HG03175 (cell line): ENCODE data around the gene YARS1.

ENCODE experiments used
- ATAC-seq: cut with Tn5 transposase; IDR thresholded peaks from one replicate; pipeline ENCODE4 v1.9.1; 2021; ENCODE audit warnings: mild to moderate bottlenecking, moderate library complexity; ENCODE audit not compliant: unreplicated experiment

YARS1 gene

DNA sequence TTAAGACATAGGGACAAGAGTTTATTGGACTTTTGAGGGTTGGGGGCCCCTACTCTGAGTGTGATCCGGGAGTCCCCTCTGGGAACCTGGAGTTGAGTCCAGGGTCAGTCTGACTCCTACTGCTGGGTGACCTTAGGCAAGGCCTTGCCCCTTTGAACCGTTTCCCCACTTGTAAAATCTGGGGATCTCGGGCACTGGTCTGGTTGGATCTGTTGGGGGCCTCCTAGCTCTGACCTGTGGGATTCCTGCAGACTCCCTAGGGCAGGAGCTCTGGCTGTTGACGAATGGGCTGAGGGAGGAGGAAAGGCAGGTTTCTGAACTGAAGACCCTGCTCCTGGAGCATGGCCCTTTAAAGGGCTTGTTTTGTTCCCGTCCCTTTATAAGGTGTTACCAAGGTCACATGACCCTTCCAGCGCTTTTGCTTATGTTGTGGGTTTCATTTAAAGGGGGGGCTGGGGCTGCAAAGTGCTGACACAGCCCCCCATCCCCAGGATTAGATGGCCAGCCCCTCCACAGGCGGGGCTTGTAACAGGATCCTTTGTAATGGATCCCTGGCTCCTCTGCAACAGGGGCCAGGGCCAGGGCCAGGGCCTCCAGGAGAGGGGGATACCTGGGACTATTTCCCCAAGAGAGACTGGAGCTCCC lies 50.7 kb downstream of the YARS1 start:
- ATAC-seq: no peak

DNA sequence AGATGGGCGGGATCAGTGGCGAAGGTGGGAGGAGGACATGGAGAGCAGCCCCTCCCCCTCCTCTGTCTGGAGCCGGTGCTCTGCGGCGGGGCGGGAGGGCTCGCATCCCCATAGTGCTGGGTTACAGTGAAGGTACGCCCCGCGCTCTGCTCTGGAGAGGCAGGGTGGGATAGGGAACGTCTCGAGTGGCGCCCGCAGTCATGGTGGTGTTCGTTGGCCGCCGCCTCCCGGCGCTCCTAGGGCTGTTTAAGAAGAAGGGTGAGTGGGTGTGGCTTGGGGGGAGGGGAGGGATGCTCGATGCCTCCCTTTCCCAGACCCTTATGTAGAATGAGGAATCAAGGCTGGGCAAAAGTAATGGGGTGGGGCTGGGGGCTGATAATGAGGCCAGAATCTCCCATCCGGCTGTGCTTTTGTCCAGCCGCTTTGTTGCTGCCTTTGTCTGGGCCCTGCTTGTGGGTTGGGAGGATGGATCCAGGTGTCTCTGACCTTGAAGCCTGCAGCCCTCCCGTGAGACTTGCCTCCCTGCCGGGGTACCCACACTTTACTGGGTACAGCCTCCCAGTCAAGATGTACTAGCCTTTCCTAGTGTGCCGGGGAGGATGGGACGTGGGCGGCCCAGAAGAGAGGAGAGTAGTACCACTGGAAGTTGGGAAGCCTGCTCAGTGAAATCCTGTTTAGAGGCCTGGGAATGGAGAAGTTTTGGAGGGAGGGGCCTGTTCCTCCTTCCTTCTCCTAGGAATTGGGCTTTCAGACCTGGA lies 51.4 kb downstream of the YARS1 start:
- ATAC-seq: no peak

DNA sequence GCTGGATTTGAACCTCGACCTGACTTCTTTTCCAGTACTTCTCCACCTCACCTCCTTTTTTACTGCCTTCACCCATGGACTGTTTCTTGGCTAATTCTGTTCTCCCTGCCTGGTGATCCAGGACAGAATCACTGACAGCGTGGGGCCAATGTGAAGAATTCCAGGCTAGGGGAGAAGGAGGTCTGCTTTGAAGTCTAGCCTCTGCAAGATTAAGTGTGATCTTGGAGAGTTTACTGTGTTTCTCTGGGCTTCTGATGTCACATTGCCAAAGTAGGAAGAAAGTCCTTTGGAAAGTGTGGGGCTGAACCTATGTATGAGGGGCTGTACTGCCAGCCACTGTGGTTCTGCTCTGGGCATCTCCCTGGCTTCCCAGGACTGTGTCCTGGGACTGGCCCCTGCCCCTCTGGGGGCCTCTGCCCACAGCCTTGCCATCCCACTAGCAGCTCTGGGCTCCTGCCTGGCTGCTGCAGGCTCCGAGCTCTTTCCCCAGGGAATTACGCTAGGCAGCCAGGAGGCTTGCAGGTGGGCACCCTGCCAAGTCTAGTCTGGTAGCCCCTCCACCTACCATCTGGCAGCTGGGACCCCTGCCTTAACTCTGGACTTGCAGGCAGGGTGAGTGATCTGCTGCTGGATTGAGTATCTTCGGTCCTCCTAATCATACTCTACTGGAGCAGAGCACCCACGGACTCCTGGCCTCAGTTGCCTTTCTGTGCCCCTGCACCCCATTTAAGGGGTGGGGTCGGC lies 52.2 kb downstream of the YARS1 start:
- no peak for ATAC-seq

DNA sequence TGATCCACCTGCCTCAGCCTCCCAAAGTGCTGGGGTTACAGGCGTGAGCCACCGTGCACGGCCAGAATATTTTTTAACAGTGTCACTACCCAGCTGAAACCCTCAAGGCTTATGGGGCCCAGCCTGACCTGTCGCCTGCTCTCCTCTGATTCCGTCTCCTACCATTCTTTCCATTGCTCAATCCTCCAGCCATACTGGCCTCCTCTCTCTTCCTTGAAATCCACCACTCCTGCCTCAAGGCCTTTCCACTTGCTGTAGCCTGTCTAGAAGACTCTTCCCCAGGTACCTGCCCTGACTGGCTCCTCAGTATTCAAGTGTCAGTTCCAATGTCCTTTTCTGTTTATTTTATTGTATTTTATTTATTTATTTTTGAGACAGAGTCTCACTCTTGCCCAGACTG lies 53.9 kb downstream of the YARS1 start:
- no peak for ATAC-seq

DNA sequence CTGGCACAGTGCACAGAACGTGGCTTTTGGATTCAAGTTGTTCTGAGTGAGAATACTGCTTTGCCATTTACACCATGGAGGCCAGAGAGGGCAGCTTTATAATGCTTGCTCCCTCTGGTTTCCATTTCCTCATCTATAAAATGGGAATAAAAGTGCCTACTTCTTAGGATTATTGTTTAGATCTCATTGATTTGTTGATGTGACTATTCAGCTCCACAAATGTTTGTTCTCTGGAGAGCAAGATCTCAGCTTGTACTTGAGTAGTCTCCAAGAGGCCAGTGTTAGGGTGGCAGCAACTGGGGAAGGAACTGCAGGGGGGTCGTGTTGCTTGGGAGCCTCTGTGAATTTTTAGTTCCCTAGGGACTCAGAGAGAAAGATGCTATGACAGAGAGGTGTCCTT lies 55.2 kb downstream of the YARS1 start:
- no peak for ATAC-seq

DNA sequence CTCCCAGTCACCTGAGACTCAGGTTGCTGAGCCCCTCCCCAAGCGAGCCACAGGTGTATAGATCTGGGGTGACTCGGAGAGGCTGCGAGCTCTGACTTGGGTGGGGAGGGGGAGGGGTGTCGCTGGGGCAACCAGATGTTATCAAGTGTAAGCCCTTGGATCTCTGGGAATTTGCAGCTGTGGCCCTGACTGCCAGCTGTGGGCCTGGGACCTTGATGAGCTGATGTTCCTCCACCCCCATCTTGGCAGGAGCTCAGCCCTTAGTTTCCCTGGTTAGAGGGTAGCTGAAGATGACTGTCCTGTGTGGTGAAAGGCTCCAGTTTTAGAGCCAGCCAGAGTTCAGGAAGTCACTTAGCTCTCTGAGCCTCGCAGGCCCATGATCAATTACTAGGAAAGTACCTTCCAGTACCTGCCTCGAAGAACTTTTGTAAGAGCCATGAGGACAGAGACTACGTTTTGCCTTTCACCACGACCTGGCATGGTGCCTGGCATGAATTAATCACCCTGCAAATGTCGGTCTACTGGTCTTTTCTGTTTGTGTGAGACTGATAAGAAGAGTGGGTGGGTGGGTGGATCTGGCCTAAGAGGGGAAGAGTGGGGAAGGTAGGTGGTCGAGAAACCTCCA lies 55.8 kb downstream of the YARS1 start:
- ATAC-seq: no peak

DNA sequence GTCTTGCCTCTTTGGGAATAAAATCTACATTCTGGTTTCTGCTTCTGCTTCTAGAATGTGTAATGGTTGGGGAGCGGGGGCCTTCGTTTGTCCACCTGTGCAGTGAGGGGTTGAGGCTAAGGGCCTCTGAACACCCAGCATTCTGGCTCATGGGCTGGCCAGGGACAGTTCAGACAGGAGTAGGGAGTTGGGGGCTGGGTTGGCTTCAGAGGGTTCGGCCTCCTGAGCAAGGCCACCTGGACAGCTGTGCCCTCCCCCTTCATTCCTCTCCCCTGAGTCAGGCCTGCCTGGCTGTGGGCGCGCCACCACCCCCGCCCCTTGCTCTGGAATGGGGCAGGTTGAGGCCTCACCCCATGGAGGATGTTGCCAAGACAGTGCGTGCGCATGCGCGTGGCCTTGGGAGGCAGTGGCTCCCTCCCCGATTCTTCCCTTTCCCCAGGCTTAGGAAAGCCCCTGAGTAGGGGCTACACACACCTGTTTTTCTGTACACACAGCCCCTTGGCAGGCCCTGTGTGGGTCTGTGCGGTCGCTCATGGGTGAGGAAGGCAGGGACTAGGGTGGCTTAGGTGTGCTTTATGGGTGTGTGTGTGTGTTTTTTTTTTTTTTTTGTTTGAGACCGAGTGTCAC lies 57.0 kb downstream of the YARS1 start:
- ATAC-seq: no peak

DNA sequence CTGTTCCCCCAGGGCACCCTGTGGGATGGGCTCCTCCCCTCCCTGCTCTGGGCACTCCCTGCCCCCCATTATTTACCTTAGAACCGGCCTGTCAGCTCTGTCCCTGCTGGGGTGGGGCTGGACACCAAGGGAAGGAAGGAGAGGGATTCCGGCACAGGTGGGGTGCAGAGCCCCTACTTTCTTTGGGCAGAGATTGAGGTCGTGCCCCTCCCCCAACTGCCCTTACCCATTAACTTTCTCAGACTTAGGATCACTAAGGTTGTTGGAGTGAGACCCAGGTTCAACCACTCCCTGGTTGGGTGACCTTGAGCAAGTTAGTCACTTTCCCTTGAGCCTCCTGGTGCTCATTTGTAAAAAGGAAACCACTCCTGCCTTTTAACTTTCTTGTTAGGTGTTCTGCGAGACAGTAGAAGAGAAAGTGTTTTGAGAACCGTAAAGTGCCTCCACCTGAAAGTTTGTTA lies 57.6 kb downstream of the YARS1 start:
- ATAC-seq: no peak

DNA sequence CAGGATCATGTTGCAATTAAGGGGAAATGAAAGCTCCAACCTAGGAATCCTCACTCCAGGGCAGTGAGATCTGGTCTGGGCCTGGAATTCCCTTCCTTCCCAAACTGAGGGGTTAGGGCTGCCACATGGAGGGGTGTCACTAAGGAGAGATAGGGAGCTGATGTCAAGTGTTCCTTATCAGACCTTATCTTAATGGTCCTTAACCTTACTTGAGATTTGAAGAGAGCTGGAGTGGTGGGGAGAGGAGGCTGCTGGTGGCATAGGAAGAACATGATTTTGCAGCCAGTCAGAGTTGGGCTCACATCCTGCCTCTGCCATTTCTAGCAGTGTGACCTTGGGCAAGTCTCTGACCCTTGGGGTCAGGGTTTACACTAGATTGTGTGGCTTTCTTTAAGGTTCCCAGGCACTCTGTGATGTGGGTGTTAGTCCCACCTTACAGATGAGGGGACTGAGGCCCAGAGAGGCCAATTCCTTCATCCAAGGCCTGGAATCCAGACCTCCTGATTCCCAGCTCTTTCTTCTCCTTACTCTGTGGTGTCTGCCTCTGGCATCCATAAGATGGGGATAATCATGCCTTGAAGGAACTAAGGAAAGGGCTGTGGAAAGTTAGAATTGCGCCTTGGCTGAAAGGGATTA lies 58.2 kb downstream of the YARS1 start:
- no peak for ATAC-seq

DNA sequence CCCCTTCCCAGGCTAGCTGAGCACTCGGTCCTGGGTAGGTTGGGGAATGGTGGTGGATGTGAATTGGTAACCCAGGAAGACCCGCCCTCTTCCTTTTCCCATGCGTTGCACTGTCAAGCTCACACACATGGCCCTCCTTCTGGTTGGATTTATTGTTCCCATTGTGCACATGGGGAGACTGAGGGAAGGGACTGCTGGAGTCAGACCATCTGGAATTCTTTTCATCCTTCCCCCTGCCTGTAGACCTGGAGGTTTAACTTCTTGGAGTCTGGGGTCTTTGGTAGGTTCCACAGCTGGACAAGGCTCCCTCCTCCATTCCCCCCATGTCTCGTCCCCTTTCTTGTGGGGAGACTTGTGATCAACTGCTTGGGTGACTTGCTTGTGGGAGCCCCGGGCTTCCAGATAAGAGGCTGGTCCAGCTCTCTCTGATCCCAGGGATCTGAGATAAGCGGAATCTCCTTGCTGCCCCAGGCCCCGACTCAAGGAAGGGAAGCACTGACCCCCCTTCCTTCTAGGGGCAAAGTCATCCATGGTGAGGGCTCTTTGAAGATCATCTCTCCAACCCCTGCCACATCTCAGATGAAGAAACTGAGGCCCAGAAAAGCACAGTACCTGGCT lies 58.9 kb downstream of the YARS1 start:
- ATAC-seq: no peak

DNA sequence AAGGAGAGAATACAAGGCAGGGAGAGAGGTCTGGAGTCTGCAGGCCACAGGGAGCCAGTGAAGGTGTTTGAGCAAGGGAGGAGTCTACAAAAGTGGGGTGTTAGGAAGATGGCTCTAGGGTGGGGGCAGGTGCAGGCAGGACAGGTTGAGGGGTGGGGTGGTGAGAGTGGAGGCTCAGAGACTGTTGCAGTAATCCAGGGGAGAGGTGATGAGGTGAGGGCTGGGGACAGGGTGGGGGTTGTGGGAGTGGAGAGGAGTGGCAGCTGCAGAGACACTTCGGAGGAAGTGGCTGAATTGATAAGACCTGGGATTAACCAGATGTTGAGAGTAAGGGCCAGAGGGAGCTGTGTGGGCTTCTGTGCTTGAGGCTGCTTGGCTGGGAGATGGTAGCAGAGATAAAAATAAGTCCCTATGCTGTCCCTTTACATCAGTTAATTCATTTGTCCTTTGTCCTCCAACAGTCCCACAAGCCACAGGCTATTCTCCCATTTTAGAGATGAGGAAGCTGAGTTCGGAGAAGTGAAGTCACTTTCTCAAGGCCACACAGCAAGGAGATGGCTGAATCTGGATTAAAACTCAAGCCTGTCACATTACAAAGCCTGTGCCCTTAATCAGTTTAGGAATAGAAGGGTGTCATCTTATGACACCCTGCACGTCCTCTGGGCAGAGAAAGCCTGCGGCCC lies 59.8 kb downstream of the YARS1 start:
- no peak for ATAC-seq

DNA sequence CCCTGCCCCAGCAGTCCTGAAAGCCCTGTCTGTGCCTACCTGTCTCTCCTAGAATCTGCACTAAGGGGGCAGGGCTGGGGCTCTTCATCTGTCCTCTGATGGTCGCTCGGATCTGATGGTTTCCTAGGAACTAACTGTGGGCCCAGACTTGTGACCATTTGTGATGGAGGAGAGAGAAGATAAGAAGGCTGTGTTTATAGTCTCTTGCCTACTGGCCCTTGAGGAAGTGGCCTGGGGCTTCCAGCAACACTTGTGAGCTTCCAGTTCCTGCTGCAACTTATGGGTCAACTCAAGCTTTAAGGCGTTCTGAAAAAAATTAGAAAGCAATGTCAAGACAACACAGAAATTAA lies 61.4 kb downstream of the YARS1 start:
- no peak for ATAC-seq

DNA sequence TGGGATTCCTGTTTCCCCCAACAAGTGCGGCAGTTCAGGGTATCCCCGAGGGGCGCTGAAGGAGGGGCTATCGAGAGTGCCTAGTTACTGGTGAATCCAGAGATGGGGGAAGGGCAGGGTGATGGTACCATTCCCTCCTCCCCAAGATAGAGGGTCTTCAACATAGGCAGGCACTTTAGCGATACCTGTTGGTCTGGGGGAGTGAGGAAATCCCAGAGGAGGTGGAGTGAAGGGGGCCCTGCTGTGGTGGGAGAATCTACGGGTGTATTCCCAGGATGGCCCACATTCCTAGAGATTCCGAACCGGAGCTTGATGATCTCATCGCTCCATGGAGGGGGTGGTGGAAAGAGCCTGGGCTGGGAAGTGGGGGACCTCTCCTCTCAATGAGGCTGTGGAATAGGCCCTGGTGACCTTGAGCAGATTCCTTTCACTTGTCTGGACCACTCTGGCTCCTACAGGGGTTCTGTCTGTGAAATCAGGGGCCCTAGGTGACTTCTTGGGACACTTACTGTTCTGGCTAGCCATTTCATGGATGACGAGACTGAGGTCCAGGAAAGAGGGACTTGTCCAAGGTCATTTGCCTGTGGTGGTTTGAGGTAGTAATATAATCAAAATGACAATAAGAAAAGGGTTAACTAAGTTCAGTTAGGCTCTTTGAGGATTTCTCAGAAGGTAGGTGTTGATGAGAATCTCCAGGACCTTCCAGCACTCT lies 61.9 kb downstream of the YARS1 start:
- no peak for ATAC-seq

DNA sequence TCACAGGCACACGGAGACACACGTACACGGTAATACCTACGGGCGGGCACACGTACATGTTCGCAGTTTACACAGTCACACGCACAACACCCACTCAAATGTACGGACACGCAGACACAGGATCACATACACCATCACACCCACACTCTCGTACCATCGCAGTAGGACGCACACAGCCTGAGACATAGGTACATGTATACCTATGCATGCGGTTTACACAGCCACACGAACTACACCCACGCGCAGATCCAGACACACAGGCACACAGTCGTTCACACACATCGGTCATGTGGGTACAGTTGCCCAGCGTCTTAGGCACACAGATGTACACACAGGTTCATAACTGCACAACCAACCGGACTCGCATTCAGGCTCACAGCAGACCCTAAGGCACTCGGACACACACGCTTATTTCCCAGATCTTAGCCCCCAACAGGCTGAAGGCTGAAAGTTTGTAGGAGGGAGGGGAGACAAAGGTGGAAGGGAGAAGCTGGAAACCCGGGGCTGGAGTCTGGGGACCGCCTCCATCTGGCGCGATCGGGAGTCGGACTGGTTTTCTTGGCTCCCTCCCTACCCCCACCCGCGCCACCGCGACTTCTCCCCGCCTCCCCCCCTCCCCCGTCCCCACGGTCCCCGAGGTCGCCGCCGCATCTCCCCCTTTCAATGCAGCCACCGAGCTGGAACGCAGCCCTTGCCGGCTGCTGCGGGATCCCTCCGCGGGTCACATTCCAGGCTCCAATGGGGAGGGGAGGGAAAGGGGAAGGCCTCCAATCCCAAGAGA lies 62.7 kb downstream of the YARS1 start:
- ATAC-seq: peak; percentile 18

DNA sequence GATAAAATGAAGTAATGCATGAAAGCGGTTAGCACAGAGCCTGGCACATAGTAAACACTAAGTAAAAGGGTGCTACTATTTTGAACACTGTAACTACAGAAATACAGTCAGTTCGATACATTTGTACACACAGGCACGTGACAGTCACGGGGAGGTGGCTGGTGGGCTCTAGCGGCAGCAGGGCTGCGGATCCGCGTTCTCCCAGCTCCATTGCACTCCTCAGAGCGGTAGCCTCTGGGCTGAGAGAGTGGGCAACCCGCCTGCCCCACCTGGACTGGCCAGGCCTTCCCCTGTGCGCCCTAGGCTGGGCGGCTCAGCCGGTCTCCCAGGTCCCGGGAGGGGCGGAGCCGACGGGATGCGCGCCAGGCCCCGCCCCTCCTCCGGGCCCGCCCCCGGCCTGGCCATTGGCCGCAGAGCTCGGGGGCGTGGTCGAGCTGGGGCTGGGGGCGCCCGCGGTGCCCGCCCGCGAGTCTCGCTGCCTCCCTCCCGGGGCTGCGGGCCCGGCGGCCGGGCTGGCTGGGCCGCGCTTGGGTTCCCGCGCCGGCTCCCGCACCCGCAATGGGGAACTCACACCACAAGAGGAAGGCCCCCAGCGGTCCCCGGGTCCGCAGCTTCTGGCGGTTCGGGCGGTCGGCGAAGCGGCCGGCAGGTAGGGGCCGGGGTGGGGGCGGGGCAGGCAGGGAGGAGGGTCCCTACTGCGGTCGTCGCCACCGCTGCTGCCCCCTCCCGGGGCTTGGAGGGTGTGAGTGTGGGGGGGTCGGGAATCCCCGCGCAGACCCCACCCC lies 63.4 kb downstream of the YARS1 start:
- peak; percentile 57 for ATAC-seq

DNA sequence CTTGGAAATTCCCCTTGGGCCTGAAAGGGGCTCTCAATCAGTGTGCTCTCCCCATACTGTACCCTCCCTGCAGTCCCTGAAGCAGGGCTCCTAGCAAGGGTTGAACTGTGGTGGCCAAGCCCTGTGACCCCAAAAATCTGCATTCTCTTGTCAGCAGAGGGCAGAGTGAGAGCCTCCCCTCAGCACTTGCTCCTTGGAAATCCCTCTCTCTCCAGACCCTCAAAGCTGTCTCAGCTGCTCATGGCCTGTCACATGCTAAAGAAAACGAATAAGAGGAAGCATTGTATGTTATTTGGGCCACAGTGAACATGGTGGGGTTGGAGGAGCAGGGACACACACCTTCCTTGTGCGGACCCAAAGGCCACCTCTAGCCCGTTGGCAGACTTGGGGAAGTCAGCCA lies 67.4 kb downstream of the YARS1 start:
- no peak for ATAC-seq

DNA sequence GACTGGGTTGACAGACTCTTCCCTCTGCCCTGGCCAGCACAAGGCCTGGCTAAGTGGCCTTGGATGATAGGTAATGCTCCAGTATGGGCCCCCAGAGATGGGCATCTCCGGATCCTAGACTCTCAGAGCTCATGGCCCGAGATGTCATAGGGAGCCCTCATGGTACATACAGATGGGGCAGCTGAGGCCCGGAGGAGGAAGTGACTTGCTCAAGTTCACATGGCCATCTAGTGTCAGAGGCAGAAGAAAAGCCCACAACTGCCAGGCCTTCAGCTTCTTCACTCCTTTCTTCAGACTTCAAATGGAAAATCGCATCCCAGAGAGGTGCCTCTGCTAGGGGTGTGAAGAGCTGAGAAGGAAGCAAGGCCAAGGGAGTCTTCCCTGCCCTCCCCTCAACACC lies 67.8 kb downstream of the YARS1 start:
- no peak for ATAC-seq
